A673 (cell line): ENCODE measurements around the gene RUSF1.

Source experiments
- EZH2 ChIP-seq: fragments of 200-600 bp; sonication (generic); IDR thresholded peaks from 2 replicates; pipeline ENCODE4 v1.6.1; 2017; ENCODE audit warnings: borderline replicate concordance, low read depth, mild to moderate bottlenecking, mixed read lengths, antibody characterized with exemption, low read length; ENCODE audit not compliant: poor library complexity, severe bottlenecking
- TF ChIP-seq, protein P1 (sequence below): fragments of 300-800, 200-600 bp; sonication (generic); conservative IDR thresholded peaks from 2 replicates; pipeline ENCODE4 v1.5.1; 2017; ENCODE audit warnings: low read depth, mild to moderate bottlenecking, antibody characterized with exemption, low read length, moderate library complexity, mixed read lengths

DNA sequence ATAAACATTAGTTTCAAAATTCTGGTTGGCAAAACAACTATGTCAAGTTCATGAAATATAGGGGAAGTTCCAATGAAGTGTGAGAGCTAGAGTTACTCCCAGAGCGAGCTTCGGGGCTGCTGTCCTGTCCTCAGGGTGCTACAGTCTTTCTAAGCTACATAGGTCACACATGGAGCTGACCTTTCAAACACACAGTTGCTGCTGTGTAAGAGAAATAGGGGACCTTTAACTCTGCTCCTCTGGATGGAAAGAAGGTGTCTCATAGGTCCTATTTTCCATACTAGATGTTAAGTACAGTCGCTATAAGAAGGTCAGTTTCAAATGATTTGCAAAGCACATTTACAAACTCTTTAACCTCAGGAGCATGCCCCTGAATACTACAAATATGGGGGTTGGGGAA lies 13.2 kb upstream of the RUSF1 start:
- TF ChIP-seq, protein P1, sequence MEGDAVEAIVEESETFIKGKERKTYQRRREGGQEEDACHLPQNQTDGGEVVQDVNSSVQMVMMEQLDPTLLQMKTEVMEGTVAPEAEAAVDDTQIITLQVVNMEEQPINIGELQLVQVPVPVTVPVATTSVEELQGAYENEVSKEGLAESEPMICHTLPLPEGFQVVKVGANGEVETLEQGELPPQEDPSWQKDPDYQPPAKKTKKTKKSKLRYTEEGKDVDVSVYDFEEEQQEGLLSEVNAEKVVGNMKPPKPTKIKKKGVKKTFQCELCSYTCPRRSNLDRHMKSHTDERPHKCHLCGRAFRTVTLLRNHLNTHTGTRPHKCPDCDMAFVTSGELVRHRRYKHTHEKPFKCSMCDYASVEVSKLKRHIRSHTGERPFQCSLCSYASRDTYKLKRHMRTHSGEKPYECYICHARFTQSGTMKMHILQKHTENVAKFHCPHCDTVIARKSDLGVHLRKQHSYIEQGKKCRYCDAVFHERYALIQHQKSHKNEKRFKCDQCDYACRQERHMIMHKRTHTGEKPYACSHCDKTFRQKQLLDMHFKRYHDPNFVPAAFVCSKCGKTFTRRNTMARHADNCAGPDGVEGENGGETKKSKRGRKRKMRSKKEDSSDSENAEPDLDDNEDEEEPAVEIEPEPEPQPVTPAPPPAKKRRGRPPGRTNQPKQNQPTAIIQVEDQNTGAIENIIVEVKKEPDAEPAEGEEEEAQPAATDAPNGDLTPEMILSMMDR: no peak
- TF ChIP-seq EZH2: no peak
